Measurements from ENCODE around the gene LRRC3. TPM values are rescaled to one million over a fixed set of nuclear protein-coding genes. Genes with fewer than 3 reads are reported as not detected.

LRRC3 gene
- total RNA-seq, 2 experiments from 2014 or later, result not detected

DNA sequence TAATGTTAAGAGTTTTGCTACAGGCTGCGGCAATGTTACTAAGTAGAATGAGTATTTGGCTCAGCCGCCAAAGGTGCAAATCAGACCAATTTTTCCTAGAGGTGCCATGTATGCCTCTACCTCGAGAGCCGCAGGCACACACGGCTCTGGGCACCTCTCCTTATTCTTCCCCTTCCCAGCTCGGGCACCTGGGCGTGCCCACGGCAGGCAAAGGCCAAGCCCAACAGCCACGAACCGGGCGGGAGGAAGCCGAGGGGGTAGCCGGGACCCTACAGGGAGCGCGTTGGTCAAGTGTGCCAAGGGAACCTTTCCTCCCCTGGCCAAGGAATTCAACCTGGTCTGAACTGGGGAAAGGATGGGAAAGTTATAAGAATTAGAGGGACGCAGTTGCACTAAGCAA lies 31.0 kb downstream of the LRRC3 start:
- H3K4me3 ChIP-seq (ENCODE audit: low read depth, low read length, poor library complexity, severe bottlenecking), result no peak overlapping the region
- no peaks in the 10 kb centered on the region for H4K20me1 ChIP-seq (ENCODE audit: insufficient read depth, low read length)
- no peaks in the 10 kb centered on the region for H3K4me1 ChIP-seq (ENCODE audit: insufficient read depth, low read length, poor library complexity, severe bottlenecking)
- no peaks in the 10 kb centered on the region for H3K79me2 ChIP-seq (ENCODE audit: insufficient read depth, low read depth, low read length)
- TF ChIP-seq, protein P1, sequence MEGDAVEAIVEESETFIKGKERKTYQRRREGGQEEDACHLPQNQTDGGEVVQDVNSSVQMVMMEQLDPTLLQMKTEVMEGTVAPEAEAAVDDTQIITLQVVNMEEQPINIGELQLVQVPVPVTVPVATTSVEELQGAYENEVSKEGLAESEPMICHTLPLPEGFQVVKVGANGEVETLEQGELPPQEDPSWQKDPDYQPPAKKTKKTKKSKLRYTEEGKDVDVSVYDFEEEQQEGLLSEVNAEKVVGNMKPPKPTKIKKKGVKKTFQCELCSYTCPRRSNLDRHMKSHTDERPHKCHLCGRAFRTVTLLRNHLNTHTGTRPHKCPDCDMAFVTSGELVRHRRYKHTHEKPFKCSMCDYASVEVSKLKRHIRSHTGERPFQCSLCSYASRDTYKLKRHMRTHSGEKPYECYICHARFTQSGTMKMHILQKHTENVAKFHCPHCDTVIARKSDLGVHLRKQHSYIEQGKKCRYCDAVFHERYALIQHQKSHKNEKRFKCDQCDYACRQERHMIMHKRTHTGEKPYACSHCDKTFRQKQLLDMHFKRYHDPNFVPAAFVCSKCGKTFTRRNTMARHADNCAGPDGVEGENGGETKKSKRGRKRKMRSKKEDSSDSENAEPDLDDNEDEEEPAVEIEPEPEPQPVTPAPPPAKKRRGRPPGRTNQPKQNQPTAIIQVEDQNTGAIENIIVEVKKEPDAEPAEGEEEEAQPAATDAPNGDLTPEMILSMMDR (conservative IDR thresholded peaks at IDR 0.05; ENCODE audit: low read length), result no peak
- no peak for TF ChIP-seq EZH2phosphoT487 (IDR thresholded peaks at IDR 0.05; ENCODE audit: borderline replicate concordance, low read depth, low read length)
- H3K4me2 ChIP-seq (ENCODE audit: low read length), result no peak overlapping the region
- CTCF ChIA-PET (ENCODE audit: unreplicated experiment), result no interaction called here
- DNase-seq (ENCODE audit: low spot score), result no peak
- no TSS peak for BruUV-seq (replicated peaks)
- no peaks in the 10 kb centered on the region for H3K9me2 ChIP-seq (ENCODE audit: insufficient read depth, low read length)
- no peaks in the 10 kb centered on the region for H3K36me3 ChIP-seq (ENCODE audit: insufficient read depth, low read length)
- no peak overlapping the region for H2AFZ ChIP-seq (ENCODE audit: low read length)
- H3K9me3 ChIP-seq (ENCODE audit: low read length), result no peaks in the 10 kb centered on the region
- H3K27ac ChIP-seq (ENCODE audit: low read depth, low read length, poor library complexity, severe bottlenecking), result no peak overlapping the region
- intact Hi-C loops (cut with micrococcal nuclease; ENCODE audit: unreplicated experiment), result no loop called here
- POLR2A ChIA-PET, result no interaction called here

DNA sequence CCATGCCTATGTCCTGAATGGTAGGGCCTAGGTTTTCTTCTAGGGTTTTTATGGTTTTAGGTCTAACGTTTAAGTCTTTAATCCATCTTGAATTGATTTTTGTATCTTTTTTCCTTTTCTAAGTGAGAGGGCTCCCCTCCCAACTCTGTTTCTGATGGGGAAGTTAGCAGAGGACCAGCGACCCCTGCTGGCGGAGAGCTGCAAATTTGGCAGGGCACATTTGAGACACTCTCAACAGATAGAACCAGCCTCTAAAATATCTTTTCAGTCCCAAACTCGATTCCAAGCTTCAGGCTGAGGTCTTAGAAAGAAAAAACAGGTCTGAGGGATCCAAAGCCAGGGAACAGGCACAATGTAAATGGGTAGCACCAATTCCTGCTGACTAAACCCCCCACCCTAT lies 32.5 kb downstream of the LRRC3 start:
- peak; percentile 36 for DNase-seq (ENCODE audit: low spot score)
- no peak overlapping the region for H2AFZ ChIP-seq (ENCODE audit: low read length)
- no peak overlapping the region for H3K4me2 ChIP-seq (ENCODE audit: low read length)
- TF ChIP-seq, protein P1 (conservative IDR thresholded peaks at IDR 0.05; ENCODE audit: low read length), result peak; percentile 79
- no peak for TF ChIP-seq EZH2phosphoT487 (IDR thresholded peaks at IDR 0.05; ENCODE audit: borderline replicate concordance, low read depth, low read length)
- POLR2A ChIA-PET, result no interaction called here
- H3K4me3 ChIP-seq (ENCODE audit: low read depth, low read length, poor library complexity, severe bottlenecking), result no peak overlapping the region
- H3K36me3 ChIP-seq (ENCODE audit: insufficient read depth, low read length), result no peaks in the 10 kb centered on the region
- no TSS peak for BruUV-seq (replicated peaks)
- no peak overlapping the region for H3K27ac ChIP-seq (ENCODE audit: low read depth, low read length, poor library complexity, severe bottlenecking)
- intact Hi-C loops (cut with micrococcal nuclease; ENCODE audit: unreplicated experiment), result no loop called here
- H3K9me2 ChIP-seq (ENCODE audit: insufficient read depth, low read length), result no peaks in the 10 kb centered on the region
- H4K20me1 ChIP-seq (ENCODE audit: insufficient read depth, low read length), result no peaks in the 10 kb centered on the region
- no peaks in the 10 kb centered on the region for H3K79me2 ChIP-seq (ENCODE audit: insufficient read depth, low read depth, low read length)
- H3K9me3 ChIP-seq (ENCODE audit: low read length), result no peaks in the 10 kb centered on the region
- CTCF ChIA-PET (ENCODE audit: unreplicated experiment), result no interaction called here
- no peaks in the 10 kb centered on the region for H3K4me1 ChIP-seq (ENCODE audit: insufficient read depth, low read length, poor library complexity, severe bottlenecking)

DNA sequence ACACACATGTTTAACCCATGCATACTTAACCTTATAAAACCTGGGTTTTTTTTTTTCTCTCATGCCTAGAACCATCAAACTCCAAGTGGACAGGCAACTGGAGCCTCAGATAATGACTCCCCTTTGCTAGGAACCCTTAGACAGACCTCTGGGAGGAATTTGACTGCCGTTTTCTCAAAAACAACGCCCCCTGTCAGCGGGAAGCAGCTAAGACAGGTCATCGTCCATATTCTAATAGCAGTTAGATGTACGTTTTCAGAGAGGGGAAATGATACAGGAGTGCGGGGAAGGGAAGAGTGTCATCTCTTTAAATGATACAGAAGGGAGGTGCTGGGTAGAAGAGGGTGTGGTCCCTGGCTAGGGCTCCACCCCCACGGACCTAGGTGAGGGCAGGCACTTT lies 34.7 kb downstream of the LRRC3 start:
- no peak for DNase-seq (ENCODE audit: low spot score)
- intact Hi-C loops (cut with micrococcal nuclease; ENCODE audit: unreplicated experiment), result no loop called here
- H4K20me1 ChIP-seq (ENCODE audit: insufficient read depth, low read length), result no peaks in the 10 kb centered on the region
- H3K4me2 ChIP-seq (ENCODE audit: low read length), result no peak overlapping the region
- ChIA-PET CTCF (ENCODE audit: unreplicated experiment) (no interaction called here), POLR2A (no interaction called here)
- no peak overlapping the region for H3K27ac ChIP-seq (ENCODE audit: low read depth, low read length, poor library complexity, severe bottlenecking)
- no peaks in the 10 kb centered on the region for H3K9me2 ChIP-seq (ENCODE audit: insufficient read depth, low read length)
- TF ChIP-seq, protein P1 (conservative IDR thresholded peaks at IDR 0.05; ENCODE audit: low read length), result peak; percentile 60
- no peak for TF ChIP-seq EZH2phosphoT487 (IDR thresholded peaks at IDR 0.05; ENCODE audit: borderline replicate concordance, low read depth, low read length)
- no peaks in the 10 kb centered on the region for H3K4me1 ChIP-seq (ENCODE audit: insufficient read depth, low read length, poor library complexity, severe bottlenecking)
- H3K79me2 ChIP-seq (ENCODE audit: insufficient read depth, low read depth, low read length), result no peaks in the 10 kb centered on the region
- no peak overlapping the region for H3K4me3 ChIP-seq (ENCODE audit: low read depth, low read length, poor library complexity, severe bottlenecking)
- H2AFZ ChIP-seq (ENCODE audit: low read length), result no peak overlapping the region
- H3K36me3 ChIP-seq (ENCODE audit: insufficient read depth, low read length), result no peaks in the 10 kb centered on the region
- BruUV-seq (replicated peaks), result no TSS peak
- H3K9me3 ChIP-seq (ENCODE audit: low read length), result no peaks in the 10 kb centered on the region
